Activated naive CD4-positive, alpha-beta T cell (primary cell): ENCODE measurements around the gene ZFHX3.

Experiments used
- DNase-seq, 4 experiments: peaks; one replicate each; lab custom pipeline; 2025; lab: John Stamatoyannopoulos, UW

Gene ZFHX3

GRCh38 chr16:73056448-73056847 is 8.5 kb upstream of the ZFHX3 start:
- DNase-seq, result no peak

GRCh38 chr16:73054813-73055482 is 7.0 kb upstream of the ZFHX3 start:
- DNase-seq, result no peak

DNA sequence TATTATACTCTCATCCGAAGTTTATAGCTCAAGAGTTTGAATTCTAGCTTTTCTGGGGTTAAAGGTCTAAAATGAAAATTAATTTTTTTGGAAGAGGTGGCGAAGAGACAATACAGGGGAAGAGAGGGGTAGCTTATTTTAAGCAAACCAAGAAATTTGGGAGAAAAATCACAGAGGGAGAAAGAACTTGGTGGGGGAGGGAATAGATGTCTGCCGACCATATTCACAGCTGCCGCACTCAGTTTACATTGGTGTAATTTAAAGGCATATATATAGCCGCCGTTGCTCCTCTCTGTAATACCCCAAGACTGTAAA is 6.5 kb upstream of the ZFHX3 start:
- DNase-seq, result no peak

GRCh38 chr16:73054125-73054484 is 6.2 kb upstream of the ZFHX3 start:
- DNase-seq, result no peak

DNA sequence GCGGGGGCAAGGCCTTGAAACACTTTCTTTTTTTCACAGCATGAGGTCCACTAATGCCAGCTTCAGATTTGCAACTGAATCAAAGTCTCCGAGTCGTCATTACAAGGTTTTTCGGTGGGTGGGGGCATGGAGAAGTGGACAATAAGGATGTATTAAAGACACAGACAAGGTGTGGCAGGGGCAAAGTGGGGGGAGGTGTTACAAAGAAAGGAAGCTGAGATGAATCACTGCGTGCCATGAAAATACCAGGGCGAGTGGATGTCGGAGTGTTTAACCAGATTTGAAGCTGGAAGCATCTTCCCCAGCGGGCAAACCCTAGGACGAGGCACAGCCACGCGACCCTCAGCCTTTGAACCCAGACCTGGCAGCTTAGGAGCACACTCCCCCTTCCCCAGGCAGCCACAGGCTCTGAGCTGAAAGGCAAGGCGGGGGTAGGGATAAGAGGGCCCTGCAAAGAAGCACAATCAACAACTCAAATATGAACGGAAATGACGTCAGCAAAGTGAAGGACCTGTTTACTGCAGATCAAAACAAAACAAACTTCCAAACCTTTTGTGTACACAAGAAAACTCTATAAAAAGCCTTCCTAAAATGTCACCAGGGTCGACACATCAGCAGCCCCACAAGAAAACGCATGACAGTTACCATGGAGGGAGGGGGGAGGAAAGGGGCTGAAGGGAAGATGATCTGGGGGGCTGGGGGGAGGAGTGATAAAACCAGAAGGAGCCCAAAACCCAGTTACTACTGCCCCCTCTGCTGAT is 5.6 kb upstream of the ZFHX3 start:
- no peak for DNase-seq

DNA sequence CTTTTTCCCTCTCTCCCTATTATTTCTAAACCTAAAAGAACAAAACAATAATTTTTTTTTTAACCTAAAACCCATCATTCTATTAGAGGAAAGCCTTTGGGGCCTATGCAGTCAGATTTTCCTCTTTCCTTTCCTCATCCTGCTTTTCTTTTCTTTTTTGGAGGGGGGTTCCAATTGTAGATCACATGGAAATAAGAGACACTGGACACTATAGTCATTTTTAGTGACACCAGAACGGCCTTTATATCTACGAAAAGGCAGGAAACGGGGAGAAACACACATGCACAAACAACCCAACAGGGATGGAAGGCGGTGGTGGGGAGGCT is 5.1 kb upstream of the ZFHX3 start:
- DNase-seq, result no peak

- no peak for DNase-seq
These were observed 4.6 kb upstream of the ZFHX3 start for GRCh38 chr16:73052576-73052975.

DNA sequence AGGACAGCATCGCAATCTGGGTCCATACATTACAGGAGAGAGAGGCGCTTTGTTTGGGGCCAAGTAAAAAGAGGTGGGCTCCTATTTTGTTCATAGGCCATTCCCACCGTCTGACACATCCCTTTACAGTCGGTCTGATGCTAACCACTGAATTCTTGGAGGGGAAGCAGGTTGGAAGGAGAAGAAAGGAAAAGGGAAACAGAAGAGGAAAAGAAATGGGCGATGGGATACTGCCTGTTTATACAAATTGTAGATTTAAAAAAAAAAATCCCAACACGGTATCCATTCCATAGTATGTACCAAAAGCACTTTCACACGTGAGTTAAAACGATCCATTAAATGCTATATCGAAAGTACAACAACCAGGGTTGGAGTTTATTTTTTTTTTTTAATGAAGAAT is 4.0 kb upstream of the ZFHX3 start:
- DNase-seq, result no peak

GRCh38 chr16:73051226-73051625 is 3.3 kb upstream of the ZFHX3 start:
- DNase-seq, result no peak

DNA sequence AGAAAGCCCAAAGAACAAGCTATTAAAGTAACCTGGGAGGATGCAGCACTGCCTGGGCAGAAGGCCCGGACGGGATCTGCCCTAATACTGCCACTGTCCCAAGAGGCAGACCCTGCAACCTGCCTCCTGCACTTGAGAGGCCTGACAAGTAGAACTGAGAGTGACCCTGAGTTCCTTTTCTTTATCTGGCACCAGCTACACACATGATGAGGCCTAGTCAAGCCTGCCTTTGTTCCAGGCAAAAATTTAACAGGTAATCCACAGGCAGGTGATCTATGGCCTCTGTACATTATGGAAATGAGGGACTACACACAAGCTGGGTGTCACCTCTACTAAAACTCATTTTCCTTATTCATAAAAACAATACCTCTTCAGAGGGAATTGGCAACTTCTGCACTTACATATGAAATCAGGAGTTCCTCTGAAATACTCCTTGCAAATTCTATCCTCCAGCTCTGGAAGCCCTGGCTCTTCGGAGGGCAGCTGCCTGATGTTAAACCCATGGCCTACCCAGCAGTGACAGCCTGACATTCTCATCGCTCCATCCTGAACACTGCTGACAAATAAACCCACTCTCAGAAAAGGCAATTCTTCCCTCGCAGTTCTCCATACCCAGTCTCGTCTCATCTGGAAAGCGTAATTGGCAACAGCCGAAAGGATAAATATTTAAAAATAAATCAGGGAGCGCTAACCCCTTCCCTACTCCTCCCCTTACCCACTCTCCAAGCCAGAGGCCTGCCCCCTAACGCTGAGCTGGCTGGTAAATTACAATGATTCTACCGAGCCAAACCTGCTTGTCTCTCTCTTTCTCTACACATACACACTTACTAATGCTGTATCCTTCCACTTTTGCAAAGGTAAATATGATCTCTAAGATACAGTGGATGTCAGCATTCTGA is 2.5 kb upstream of the ZFHX3 start:
- DNase-seq, result no peak

DNA sequence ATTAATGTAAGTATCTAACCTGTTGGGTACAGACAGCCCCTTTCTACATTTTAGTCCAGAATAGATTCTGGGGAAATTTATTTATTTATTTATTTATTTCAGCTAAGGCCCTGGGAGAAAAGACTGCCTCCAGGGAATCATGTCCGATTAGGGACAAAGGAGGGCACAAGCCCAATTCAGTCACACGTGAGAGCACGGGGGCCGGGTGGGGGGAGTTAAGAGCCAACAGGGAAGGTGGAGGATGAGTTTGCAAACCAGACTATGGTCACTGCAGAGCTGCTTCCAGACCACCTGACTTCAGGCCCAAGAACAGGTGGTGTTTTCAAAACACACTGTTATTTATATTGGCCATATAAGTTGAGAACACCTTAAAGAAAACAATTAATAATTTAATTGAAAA is 1.6 kb upstream of the ZFHX3 start:
- no peak for DNase-seq

- no peak for DNase-seq
These were observed 1.2 kb upstream of the ZFHX3 start for GRCh38 chr16:73049091-73049490.

DNA sequence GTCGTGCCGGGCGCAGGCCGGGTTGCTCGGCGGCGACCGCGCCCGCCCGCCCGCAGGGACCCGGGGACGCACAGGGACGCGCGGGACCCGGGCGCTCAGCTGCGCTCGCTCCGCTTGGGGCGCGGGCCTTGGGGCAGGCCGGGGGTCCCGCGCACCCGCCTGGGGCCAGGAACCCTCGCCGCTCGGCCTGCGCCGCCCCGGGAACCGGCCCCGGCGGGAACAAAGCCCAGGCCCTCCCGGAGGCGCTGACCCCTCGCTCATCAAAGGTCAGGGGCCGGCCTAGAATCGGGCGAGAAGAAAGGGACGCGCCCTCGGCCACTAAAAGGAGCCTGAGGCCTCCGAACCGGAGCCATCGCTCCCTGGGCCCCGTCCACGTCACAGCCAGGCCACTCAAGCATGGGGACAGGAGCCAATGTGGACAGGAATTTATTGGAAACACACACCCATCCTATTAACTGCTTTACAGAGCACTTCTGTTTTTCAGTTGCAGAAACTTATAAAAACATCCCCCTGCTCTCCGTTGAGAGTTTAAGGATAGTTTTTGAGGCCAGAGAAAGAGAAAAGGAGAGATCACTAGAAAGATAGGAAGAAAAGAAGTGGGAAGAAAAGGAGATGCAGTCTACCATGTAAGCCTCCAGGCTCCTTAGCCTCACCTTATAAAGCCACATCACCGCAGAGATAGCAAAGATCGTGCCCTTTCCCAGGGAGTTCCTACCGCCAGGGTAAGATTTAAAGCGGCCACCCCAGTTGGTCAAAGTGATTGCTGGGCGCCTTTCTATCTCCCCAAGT is 558 bp upstream of the ZFHX3 start:
- DNase-seq, result no peak

DNA sequence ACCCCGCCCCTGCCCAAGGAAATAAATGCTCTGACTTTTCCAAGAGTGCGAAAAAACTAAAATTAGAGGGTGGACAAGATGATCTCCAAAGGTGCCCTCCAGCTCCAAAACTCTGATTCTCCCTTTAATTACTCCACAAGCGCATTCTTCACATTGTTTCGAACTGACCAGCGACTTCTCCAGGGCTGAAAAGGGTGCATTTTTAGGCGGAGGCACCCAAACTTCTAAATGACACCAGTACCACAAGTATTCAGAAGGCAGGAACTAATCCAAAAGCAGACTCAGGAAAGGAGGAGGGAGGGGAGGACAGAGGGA is 750 bp downstream of the ZFHX3 start:
- DNase-seq, result no peak

DNA sequence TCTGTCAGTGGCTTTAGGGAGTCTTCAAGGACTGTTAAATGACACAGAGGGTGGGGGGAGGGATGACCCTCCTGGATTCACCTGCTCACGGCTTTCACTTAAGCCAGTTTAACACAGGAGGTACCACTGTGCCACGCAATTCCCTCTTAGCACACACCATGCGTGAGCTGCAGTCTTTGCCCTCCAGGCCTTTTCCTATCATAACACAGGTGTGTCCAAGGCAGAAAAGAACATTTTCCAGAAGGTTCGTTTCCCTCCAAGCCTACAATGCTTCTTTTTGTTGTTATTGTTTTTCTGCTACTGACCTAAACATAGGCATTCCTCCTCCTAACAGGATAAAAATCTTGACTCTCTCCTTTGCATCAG is 1.1 kb downstream of the ZFHX3 start:
- DNase-seq, result no peak

DNA sequence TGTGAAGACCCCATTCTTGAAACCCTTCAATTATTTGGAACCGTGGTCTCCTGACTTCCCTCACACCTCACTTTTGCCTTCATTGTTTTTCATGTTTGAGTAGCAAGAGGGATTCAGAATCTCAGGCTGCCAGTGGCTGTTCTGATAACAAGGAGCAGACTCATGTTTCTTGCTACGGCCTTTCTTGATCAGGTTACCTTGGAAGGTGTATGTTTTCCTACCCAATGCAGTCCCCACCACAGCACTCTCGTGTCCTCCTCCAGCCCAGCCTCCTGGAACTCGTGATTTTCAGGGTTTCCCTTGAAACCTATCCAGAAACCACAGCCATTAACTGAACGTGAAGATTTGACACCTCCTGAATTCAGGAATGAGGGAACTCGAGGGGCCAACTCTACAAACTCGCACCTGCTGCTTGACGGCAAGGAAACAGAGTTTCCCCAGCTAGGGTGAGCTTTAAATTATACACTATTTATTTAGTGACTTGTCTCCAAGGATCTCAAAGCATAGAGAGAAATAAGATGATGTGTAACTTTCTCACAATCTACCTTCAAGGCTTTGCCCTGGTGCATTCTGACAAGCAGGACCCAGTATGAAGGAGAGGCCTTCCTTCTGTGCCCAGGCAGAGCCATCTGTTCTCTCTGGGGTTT is 1.6 kb downstream of the ZFHX3 start:
- no peak for DNase-seq

- DNase-seq, result no peak
These were observed 4.0 kb downstream of the ZFHX3 start for GRCh38 chr16:73043828-73044467.

DNA sequence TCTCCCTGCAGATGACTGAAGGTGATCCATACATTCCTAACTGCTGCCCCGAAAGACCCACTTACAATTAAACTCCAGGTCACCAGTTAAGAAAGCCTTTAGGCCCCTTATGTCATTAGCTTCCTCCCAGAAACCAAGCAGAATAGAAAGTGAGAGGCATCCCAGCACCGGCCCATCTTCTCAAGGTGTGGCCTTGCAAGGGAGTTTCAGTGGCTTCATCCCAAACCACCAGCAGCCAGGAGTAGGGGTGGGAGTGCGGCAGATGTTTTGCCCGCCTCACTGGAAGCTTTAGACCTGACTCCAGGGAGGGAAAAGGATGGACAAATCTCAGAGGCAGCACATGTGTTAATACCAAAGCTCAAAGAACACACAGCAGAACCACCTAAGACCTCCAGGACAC is 5.1 kb downstream of the ZFHX3 start:
- DNase-seq, result no peak

GRCh38 chr16:73041676-73042075 is 6.3 kb downstream of the ZFHX3 start:
- no peak for DNase-seq

- DNase-seq, result no peak
These were observed 7.1 kb downstream of the ZFHX3 start for GRCh38 chr16:73040735-73041402.

- DNase-seq, result no peak
These were observed 7.8 kb downstream of the ZFHX3 start for GRCh38 chr16:73040136-73040535.
